NCI-H1436 treated with DMSO at 0.1 percent for 48 hours (cell line): ENCODE results near the gene GDF9.

Source experiments
- DNase-seq: peaks from one replicate; lab custom pipeline; 2025; lab: John Stamatoyannopoulos, UW

Gene GDF9, protein sequence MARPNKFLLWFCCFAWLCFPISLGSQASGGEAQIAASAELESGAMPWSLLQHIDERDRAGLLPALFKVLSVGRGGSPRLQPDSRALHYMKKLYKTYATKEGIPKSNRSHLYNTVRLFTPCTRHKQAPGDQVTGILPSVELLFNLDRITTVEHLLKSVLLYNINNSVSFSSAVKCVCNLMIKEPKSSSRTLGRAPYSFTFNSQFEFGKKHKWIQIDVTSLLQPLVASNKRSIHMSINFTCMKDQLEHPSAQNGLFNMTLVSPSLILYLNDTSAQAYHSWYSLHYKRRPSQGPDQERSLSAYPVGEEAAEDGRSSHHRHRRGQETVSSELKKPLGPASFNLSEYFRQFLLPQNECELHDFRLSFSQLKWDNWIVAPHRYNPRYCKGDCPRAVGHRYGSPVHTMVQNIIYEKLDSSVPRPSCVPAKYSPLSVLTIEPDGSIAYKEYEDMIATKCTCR

GRCh38 chr5:132866342-132867045 lies at the start of gene GDF9, which contains the start of gene UQCRQ:
Gene GDF9, minus strand, starts transcription at chr5:132866469. Its CDS starts 1,936 bp downstream, at chr5:132864533.
Gene UQCRQ, plus strand, starts transcription at chr5:132866642. Its CDS starts 240 bp downstream, at chr5:132866882.
- DNase-seq = peak; percentile 94

DNA sequence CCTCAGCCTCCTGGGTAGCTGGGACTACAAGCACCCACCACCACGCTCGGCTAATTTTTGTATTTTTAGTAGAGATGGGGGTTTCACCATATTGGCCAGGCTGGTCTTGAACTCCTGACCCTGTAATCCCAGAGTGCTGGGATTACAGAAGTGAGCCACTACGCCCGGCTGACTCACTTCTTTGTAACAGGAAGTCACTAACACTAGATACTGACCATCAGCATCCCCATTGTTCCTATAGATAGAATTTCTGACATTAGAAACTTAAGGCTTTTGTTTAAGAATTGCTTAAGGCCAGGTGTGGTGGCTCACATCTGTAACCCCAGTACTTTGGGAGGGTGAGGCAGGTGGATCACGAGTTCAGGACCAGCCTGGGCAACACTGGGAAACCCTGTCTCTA lies 49.4 kb upstream of the GDF9 start:
- no peak for DNase-seq

GRCh38 chr5:132909702-132910101 lies 43.4 kb upstream of the GDF9 start:
- no peak for DNase-seq

DNA sequence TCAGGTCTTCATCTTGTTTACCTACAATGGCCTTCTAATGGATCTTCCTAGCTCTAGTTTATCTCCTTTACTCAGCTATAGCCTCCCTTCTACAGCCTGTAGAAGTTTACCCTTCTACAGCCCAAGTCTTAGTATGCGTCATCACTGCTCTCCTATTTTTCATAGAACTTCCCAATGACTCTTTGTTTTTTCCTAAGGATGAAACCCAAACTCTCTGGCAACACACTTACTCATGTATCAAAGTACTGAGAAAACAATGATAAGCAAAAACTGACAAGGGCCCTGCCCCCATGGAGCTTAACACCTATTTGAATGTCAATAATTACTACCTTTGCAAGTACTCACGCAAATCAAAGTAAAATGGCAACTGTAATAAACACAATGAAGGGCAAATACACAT lies 40.9 kb upstream of the GDF9 start:
- DNase-seq = no peak

- no peak for DNase-seq
These were observed 39.7 kb upstream of the GDF9 start for GRCh38 chr5:132905938-132906337.

DNA sequence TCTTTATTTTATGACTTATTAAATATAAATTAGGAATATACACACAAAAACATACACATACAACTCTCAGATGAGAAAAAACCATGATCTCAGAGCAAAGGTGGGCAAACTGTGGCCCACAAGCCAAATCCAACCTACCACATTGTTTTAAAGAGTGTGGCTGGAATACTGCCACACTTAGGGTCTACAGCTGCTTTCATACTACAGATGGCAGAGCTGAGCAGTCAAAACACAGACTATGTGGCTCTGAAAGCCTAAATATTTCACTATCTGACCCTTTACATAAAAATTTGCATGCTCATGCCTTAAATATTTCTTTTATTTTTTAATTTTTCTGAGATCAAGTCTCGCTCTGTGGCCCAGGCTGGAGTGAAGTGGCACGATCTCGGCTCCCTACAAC lies 35.5 kb upstream of the GDF9 start:
- no peak for DNase-seq

- no peak for DNase-seq
These were observed 34.8 kb upstream of the GDF9 start for GRCh38 chr5:132901036-132901435.

DNA sequence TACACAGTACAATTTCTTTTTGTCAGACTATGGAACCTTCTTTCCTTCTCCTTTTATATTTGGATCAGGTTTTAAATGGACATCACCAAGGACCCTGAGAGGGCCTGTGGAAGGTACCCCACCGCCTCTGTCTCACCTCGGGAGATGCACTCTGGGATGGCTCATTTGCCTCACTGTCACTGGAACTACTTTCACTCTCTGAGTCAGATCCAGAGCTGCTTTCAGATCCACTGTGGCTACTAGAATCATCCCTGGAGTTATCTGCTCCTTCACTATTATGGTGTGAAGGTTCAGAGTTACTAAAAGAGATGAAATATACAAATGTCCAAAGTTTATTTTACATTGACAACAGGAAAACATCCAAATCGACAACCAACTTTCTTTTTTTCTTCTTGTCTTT lies 31.8 kb upstream of the GDF9 start:
- DNase-seq = no peak

DNA sequence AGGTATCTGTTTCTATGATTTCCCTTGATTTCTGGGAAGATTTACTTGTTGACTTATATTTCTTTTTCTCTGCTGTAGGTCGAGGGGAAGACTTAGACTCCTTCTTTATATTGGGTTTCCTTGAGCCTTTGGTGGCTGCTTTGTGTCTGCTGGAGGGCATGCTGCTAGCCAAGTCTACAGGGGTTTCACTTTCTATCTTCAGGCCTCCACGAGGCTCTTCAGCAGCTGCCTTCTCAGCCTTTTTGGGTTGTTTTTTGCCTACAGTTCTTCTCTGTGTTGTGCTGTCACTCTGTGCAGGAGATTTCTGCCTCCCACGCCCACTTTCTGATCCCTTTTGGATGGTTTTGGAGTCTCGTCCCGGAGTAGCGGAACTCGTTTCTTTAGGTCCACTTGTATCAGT lies 30.4 kb upstream of the GDF9 start:
- no peak for DNase-seq

DNA sequence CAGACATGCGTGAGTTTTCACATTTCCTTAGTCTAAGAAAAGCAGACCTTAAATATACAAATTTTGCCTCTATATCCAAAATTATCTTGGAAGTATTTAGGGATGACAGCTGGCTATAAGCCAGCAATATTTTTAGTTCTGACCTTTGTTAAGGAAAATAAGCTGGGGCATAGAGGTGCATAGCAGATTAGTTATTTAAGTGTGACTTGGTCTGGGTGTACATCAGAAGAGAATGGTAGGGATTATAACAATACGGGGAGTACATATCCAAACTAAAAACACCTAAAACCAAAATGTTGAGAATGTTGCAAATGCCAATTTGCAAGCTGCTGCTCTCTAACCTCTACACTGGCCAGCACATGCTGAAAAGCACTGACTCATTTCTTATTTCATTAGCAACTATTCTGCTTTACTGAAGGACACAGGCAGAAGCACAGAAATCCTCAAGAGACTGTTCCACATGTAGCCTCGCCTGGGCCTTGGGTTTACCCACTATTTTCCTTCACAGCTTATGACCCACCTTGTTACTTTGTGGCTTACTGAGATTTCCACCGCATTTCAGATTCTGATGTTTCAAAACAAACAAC lies 29.5 kb upstream of the GDF9 start:
- DNase-seq = no peak

DNA sequence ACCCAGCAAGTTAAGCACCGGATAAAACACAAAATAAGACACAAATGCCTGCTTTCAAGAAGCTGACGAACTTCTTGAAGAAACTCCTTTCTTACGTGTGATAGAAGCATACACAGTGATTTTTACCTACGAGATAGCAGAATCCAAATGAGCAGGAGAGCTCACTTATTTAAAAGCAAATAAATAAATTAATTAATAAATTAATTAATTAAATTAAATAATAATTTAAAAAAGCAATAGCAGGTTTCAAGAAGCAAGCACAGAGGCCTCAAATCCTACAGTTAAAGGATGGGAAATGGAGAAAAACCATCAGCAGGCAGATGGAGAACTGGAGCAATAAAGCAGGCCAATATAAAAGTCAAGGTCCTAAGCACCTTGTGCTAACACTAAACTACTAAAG lies 24.5 kb upstream of the GDF9 start:
- no peak for DNase-seq

DNA sequence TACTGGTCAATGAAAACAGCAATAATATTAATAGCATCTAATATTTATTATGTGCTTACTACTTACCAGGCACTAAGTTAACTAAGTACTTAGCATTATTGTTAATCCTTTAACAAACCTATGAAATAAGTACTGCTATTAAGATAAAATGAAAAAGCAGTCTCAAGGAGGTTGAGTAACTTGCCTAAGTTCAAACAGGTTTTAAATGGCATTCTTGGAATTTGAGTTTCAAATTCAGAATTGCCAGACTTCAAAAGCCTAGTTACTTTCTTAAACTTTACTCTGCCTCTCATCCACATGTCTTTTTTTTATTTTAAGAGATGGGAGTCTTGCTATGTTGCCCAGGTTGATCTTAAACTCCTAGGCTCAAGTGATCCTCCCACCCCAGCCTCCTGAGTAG lies 23.2 kb upstream of the GDF9 start:
- no peak for DNase-seq

DNA sequence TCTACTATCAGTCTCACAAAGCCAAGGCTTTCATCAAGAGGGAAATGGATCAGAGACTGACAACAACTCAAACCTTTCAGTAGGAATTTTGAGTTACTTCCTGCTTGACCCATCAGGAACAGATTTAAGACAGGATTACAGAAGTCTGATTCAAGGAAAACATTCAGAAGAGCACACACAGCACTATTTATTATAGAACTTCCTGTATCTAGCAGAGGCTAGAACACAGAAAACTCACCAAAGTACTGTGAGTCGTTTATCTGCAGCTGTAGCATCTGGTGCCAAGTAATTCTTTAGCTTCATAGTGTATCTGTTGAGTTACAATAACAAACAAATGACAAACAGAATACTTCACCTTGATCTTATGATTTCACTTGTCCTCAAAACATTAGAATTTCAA lies 21.0 kb upstream of the GDF9 start:
- no peak for DNase-seq

DNA sequence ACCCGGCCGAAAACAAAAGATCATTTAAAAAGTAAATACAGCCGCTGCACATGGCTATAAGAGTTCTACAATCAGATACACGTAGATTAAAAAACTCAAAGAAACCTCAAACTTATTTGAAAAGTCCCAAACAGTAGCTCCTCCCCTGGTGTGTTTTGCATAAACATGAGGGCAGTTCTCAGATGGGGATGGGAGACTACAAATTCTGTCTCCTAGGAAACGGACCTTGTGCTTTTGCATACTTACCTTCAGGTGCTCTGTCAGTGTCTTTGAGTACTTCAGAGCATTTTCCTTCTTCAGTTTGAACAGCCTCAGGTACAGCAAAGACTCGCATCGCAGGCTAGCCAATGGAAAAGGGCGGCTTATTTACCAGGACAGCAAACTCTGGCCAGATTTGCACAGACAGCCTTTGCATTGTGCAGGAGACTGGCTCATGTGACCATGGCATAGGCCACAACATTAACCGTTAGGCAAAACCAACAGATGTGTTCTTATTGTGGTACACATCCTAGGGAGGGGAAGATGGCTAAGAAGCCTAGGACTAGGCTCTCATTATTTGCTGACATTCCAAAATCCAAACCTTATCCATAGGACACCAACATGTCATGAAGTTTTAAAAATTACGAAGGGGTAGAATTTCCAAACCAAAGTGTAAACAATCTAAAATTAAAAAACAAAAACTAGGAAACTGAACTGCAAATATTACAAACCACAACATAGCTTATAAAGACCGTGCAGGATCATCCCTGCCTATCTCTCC lies 20.0 kb upstream of the GDF9 start:
- DNase-seq = no peak

DNA sequence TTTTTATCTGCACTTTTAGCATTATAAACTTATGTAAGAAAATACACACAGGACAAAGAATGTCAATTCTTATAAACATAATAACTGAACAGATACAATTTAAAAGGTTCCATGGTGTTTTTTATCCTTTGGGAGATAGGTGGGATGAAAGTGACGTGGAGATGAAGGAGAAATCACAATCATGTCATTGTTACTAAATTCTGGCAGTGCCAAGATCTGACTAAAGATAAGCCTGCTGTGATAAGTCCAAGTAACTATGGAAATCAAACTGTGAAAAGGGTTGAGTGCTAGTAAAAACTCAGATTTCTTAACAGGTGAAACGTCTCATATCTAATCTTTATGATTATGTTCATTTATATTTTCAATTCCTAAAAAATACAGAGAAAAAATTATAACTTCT lies 18.3 kb upstream of the GDF9 start:
- no peak for DNase-seq

DNA sequence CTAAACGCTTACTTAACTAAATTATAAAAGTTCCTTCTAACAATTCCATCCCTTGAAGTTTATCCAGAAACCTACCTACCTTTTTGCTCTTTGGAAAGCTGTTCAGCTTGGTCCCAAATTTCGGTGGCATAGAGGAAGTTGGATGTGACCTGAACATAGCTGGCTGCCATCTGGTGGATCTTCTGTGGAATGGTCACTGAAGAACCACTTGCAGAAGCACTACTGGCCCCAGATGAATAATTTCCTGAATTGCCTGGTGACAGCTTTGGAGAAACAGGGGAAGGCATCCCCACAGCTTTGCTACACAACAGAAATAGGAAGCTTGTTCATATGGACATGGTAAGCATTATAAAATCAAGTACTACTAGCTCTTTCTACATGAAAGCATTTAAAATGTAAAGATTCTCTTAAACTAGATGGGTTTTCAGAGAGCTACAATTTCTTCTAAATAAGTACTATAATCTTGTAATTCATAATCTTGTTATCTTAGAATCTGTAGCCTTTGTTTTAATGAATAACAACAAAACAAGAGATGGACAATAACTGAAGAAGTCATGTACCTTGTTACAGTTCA lies 17.1 kb upstream of the GDF9 start:
- no peak for DNase-seq

DNA sequence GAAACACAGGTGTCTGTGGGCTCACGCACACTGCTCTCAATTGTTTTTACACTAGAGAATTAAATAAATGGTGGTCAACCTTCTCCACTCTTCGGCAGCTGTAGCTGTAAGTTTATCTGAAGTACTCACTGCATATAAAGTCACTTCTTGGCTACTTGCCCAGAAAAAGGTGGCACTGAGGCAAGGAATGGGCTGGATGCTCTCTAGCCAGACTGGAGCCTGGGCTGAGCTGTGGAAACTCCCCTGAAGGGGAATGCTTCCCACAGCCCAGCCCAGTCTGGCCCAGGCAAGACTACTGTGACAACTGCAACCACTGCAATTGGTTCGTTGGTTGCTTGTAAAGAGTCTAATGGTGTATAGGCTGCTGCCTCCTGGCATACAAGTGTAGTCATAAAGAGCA lies 11.7 kb upstream of the GDF9 start:
- DNase-seq = no peak

DNA sequence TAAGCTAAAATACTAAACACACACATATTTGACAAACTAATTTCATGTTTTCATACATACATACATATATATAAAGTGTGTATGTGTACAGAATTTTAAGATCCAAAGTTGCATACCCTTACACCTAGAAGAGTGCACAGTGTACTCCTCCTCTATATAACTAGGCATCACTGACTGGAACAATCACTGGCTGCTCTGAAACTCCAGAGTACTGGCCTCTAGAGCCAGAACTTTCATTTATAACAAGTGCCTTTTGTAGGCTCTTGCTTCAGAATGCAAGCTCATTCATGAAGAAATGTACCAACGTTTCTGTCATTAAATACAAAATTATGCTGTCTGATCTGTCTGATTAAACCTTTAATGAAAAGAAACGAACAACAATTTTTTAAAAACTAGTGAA lies 11.2 kb upstream of the GDF9 start:
- DNase-seq = no peak

GRCh38 chr5:132876020-132876759 lies 9.9 kb upstream of the GDF9 start:
- DNase-seq = no peak

DNA sequence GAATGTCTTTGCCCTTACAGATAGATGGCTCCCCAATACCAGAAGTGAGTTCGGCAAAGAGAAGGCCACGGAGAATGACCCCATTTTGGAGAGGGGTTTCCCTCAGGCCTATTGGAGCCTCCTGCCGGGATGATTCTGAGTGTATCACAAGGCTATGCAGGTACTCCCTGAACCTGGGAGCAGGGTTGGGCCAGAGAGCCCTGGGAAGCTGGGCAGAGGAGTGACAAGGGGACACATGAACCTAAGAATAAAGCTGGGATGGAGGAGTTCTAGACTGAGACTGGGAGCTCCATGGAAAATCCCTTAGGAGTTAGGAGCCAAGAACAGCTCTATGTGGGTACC lies 7.6 kb upstream of the GDF9 start:
- no peak for DNase-seq
